ENCODE measurements around the gene COL4A1.

DNA sequence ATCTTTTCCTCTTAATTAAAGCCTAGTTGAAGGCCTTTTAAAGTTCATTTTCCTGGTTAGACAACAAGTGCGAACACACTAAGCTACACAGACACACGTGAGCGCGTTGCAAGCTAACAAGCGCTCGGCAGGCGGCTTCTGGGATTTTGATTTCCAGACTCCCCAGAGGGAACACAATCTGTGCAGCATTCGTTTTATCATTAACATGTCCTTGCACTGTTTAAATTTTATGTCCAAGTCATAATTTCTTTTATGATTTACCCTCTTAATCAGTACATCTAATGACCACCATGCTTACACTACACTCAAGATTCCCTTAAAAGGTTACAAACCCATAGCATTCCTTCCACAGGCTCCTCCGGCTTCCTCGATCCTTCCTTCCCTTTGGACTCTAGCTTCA, 16.8 kb downstream of the COL4A1 start:
- no peak for TF ChIP-seq POLR2AphosphoS5 (IDR thresholded peaks at IDR 0.05)
- TF ChIP-seq, protein P1, sequence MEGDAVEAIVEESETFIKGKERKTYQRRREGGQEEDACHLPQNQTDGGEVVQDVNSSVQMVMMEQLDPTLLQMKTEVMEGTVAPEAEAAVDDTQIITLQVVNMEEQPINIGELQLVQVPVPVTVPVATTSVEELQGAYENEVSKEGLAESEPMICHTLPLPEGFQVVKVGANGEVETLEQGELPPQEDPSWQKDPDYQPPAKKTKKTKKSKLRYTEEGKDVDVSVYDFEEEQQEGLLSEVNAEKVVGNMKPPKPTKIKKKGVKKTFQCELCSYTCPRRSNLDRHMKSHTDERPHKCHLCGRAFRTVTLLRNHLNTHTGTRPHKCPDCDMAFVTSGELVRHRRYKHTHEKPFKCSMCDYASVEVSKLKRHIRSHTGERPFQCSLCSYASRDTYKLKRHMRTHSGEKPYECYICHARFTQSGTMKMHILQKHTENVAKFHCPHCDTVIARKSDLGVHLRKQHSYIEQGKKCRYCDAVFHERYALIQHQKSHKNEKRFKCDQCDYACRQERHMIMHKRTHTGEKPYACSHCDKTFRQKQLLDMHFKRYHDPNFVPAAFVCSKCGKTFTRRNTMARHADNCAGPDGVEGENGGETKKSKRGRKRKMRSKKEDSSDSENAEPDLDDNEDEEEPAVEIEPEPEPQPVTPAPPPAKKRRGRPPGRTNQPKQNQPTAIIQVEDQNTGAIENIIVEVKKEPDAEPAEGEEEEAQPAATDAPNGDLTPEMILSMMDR (IDR thresholded peaks at IDR 0.05): no peak
- no peak for TF ChIP-seq POLR2A (IDR thresholded peaks at IDR 0.05)
